HepG2 (cell line): ENCODE results near the gene CTSA. TPM values are rescaled to one million over a fixed set of nuclear protein-coding genes. Genes with fewer than 3 reads are reported as not detected.
A peak's percentile ranks its signal among the peaks of the same experiment; 100 is the strongest.

ENCODE experiments used
- ARHGAP35 ChIP-seq: sonication (generic); formaldehyde crosslinking; IDR thresholded peaks from 2 replicates; pipeline ENCODE4 v1.9.0; 2022; ENCODE audit warnings: mild to moderate bottlenecking, inconsistent platforms, moderate library complexity, missing genetic modification reagents, borderline replicate concordance
- ATF7-NPFF ChIP-seq: sonication (generic); formaldehyde crosslinking; IDR thresholded peaks from 2 replicates; pipeline ENCODE4 v1.8.1; 2023; ENCODE audit warnings: mild to moderate bottlenecking, low read depth, missing genetic modification reagents, moderate library complexity
- FOXK1 ChIP-seq: sonication (generic); formaldehyde crosslinking; IDR thresholded peaks from 2 replicates; pipeline ENCODE4 v1.4.0; 2020; ENCODE audit warnings: low read depth, missing genetic modification reagents, borderline replicate concordance
- KAT8 ChIP-seq: IDR thresholded peaks from 2 replicates; pipeline ENCODE4 v1.6.1; 2016; ENCODE audit warnings: missing genetic modification reagents, missing compliant biosample characterization
- MAFK ChIP-seq, 2 experiments: IDR thresholded peaks in 1 of 2; conservative IDR thresholded peaks in 1 of 2; 2 replicates each; pipeline ENCODE4 v1.6.1; 2011; ENCODE audit warnings: improper control_type of control experiment in 2 of 2, low read length in 2 of 2
- MIER2 ChIP-seq: IDR thresholded peaks from 2 replicates; pipeline ENCODE4 v1.6.1; 2016; ENCODE audit warnings: missing biosample characterization, missing genetic modification reagents
- SOX6 ChIP-seq, 2 experiments: fragments of 450-650 bp in 1 of 2; sonication (generic) in 1 of 2; formaldehyde crosslinking in 1 of 2; IDR thresholded peaks; 2 replicates each; pipeline versions ENCODE4 v1.4.0 to v1.6.1; 2017 to 2020; ENCODE audit warnings: antibody characterized with exemption in 1 of 2, mild to moderate bottlenecking in 1 of 2, missing genetic modification reagents in 1 of 2
- SSRP1 ChIP-seq: IDR thresholded peaks from 2 replicates; pipeline ENCODE4 v1.6.1; 2016; ENCODE audit warnings: control low read depth
- TBX3 ChIP-seq: fragments of 450-650 bp; IDR thresholded peaks from 2 replicates; pipeline ENCODE4 v1.6.1; 2017; ENCODE audit warnings: antibody characterized with exemption, mild to moderate bottlenecking, inconsistent platforms, borderline replicate concordance
- ZBTB38 ChIP-seq: sonication (generic); formaldehyde crosslinking; IDR thresholded peaks from 2 replicates; pipeline ENCODE4 v1.5.1; 2020; ENCODE audit warnings: mild to moderate bottlenecking, missing genetic modification reagents
- ZKSCAN5 ChIP-seq: sonication (generic); formaldehyde crosslinking; IDR thresholded peaks from 2 replicates; pipeline ENCODE4 v1.5.1; 2020; ENCODE audit warnings: mild to moderate bottlenecking, missing genetic modification reagents
- ZNF644 ChIP-seq: IDR thresholded peaks from 2 replicates; pipeline ENCODE4 v1.6.1; 2016; ENCODE audit warnings: low read depth
- ZNF713 ChIP-seq: sonication (generic); formaldehyde crosslinking; IDR thresholded peaks from 2 replicates; pipeline ENCODE4 v1.4.0; 2020; ENCODE audit warnings: mild to moderate bottlenecking, missing genetic modification reagents
- polyA plus RNA-seq, 8 experiments: library from polyadenylated mRNA; depleted of rRNA in 3 of 8; stranded (reverse) in 7 of 8; unstranded in 1 of 8; fragments of >200 nt; fragmentation: Illumina TruSeq in 4 of 8; extraction: Trizol in 4 of 8; gene quantifications; 2 replicates each; pipeline versions ENCODE4 v1.2.1 to v1.2.3, GENCODE V29; 2011 to 2016; ENCODE audit warnings: low read depth in 4 of 8, missing spikeins in 1 of 8, mixed read lengths in 1 of 8; ENCODE audit not compliant: insufficient read depth in 1 of 8
- total RNA-seq, 5 experiments: library from RNA; depleted of rRNA; stranded (reverse); fragments of >200 nt; fragmentation: Illumina TruSeq; extraction: Trizol; gene quantifications; 2 replicates each; pipeline ENCODE4 v1.2.3, GENCODE V29; 2016; ENCODE audit warnings: low read depth in 1 of 5
- TF ChIP-seq, protein P1 (sequence below): IDR thresholded peaks from 2 replicates; pipeline ENCODE4 v1.6.1; 2012; ENCODE audit warnings: inconsistent platforms
- TF ChIP-seq, protein P2 (sequence below): IDR thresholded peaks from 2 replicates; pipeline ENCODE4 v1.4.0; 2020; ENCODE audit warnings: mild to moderate bottlenecking, missing genetic modification reagents
- TF ChIP-seq, protein P3 (sequence below): sonication (generic); formaldehyde crosslinking; IDR thresholded peaks from 2 replicates; pipeline ENCODE4 v1.4.0; 2020; ENCODE audit warnings: missing genetic modification reagents
- TF ChIP-seq, protein P4 (sequence below): sonication (generic); formaldehyde crosslinking; IDR thresholded peaks from 2 replicates; pipeline ENCODE4 v1.4.0; 2020; ENCODE audit warnings: missing genetic modification reagents, borderline replicate concordance
- TF ChIP-seq, protein P5 (sequence below): sonication (generic); formaldehyde crosslinking; IDR thresholded peaks from 2 replicates; pipeline ENCODE4 v1.8.1; 2023; ENCODE audit warnings: mild to moderate bottlenecking, inconsistent platforms, moderate library complexity, missing genetic modification reagents, borderline replicate concordance

Gene CTSA
- total and polyA plus RNA-seq, 2 of the 13 experiments (the other 11 are each of a cell fraction or from before 2014, with no cell fraction given) = 202 to 231 TPM

DNA sequence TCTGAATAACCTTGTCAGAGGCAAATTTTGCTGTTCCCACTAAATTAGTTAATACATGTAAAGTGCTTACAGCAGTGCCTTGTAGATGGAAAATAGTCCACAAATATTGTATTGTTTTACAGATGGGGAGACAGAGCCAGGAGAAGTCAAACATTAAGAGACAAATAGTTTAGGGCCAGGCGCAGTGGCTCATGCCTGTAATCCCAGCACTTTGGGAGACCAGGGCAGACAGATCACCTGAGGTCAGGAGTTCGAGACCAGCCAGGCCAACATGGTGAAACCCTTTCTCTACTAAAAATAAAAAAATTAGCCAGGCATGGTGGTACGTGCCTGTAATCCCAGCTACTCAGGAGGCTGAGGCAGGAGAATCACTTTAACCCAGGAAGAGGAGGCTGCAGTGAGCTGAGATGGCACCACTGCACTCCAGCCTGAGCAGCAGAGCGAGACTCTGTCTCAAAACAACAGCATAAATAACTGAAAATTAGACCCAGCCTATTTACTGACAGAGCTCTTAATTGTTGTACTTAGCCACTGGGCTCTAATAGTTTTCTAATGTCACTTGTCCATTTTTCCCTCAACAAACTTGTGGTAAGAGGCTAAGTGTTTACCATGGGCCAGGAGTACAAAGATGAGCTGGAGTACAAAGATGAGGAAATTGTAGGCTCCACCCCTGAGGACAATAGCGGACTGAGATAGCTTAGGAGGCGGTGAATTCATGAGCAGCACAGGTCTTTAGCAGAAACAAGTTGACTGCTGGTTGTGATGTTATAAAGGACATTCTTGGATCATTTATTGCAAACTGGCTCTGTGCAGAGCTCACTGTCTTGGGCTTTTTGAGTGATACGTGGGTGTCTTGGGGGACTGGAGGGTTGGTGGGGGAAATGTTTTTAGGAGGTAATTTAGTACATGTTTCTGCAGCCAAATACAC, 27.3 kb upstream of the CTSA start (continued):
- TF ChIP-seq ZNF713 (CRISPR knock-in tag) = 0 out of 2 replicates have a peak, but pooled peaks have one; percentile 41
- peak; percentile 48; the same call in 1 of the 2 replicates for TF ChIP-seq TBX3
- TF ChIP-seq KAT8 = peak; percentile 83
- TF ChIP-seq MIER2 = no peak; the same call in 1 of the 2 replicates
- 0 out of 2 replicates have a peak, but pooled peaks have one; percentile 23 for TF ChIP-seq ZBTB38 (CRISPR knock-in tag)
- TF ChIP-seq, protein P1, sequence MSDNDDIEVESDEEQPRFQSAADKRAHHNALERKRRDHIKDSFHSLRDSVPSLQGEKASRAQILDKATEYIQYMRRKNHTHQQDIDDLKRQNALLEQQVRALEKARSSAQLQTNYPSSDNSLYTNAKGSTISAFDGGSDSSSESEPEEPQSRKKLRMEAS = no peak
- peak; percentile 86 for TF ChIP-seq ZNF644 (CRISPR knock-in tag)
- TF ChIP-seq MAFK (conservative IDR thresholded peaks at IDR 0.05 in 1 of 2, IDR thresholded peaks at IDR 0.05 in 1 of 2; ENCODE audit: low read length in 2 of 2) = no peak
- TF ChIP-seq ATF7-NPFF (CRISPR knock-in tag) = no peak
- TF ChIP-seq, protein P2, sequence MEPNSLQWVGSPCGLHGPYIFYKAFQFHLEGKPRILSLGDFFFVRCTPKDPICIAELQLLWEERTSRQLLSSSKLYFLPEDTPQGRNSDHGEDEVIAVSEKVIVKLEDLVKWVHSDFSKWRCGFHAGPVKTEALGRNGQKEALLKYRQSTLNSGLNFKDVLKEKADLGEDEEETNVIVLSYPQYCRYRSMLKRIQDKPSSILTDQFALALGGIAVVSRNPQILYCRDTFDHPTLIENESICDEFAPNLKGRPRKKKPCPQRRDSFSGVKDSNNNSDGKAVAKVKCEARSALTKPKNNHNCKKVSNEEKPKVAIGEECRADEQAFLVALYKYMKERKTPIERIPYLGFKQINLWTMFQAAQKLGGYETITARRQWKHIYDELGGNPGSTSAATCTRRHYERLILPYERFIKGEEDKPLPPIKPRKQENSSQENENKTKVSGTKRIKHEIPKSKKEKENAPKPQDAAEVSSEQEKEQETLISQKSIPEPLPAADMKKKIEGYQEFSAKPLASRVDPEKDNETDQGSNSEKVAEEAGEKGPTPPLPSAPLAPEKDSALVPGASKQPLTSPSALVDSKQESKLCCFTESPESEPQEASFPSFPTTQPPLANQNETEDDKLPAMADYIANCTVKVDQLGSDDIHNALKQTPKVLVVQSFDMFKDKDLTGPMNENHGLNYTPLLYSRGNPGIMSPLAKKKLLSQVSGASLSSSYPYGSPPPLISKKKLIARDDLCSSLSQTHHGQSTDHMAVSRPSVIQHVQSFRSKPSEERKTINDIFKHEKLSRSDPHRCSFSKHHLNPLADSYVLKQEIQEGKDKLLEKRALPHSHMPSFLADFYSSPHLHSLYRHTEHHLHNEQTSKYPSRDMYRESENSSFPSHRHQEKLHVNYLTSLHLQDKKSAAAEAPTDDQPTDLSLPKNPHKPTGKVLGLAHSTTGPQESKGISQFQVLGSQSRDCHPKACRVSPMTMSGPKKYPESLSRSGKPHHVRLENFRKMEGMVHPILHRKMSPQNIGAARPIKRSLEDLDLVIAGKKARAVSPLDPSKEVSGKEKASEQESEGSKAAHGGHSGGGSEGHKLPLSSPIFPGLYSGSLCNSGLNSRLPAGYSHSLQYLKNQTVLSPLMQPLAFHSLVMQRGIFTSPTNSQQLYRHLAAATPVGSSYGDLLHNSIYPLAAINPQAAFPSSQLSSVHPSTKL = peak; percentile 87
- TF ChIP-seq SOX6 (IDR thresholded peaks at IDR 0.05) = no peak
- peak; percentile 97 for TF ChIP-seq SOX6 (CRISPR knock-in tag; IDR thresholded peaks at IDR 0.05)
- TF ChIP-seq, protein P3, sequence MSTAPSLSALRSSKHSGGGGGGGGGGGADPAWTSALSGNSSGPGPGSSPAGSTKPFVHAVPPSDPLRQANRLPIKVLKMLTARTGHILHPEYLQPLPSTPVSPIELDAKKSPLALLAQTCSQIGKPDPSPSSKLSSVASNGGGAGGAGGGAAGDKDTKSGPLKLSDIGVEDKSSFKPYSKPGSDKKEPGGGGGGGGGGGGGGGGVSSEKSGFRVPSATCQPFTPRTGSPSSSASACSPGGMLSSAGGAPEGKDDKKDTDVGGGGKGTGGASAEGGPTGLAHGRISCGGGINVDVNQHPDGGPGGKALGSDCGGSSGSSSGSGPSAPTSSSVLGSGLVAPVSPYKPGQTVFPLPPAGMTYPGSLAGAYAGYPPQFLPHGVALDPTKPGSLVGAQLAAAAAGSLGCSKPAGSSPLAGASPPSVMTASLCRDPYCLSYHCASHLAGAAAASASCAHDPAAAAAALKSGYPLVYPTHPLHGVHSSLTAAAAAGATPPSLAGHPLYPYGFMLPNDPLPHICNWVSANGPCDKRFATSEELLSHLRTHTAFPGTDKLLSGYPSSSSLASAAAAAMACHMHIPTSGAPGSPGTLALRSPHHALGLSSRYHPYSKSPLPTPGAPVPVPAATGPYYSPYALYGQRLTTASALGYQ (CRISPR knock-in tag) = 0 out of 2 replicates have a peak, but pooled peaks have one; percentile 41
- TF ChIP-seq ARHGAP35 (CRISPR knock-in tag) = no peak
- 0 out of 2 replicates have a peak, but pooled peaks have one; percentile 33 for TF ChIP-seq SSRP1
- TF ChIP-seq, protein P4, sequence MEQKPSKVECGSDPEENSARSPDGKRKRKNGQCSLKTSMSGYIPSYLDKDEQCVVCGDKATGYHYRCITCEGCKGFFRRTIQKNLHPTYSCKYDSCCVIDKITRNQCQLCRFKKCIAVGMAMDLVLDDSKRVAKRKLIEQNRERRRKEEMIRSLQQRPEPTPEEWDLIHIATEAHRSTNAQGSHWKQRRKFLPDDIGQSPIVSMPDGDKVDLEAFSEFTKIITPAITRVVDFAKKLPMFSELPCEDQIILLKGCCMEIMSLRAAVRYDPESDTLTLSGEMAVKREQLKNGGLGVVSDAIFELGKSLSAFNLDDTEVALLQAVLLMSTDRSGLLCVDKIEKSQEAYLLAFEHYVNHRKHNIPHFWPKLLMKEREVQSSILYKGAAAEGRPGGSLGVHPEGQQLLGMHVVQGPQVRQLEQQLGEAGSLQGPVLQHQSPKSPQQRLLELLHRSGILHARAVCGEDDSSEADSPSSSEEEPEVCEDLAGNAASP = peak; percentile 43
- TF ChIP-seq ZKSCAN5 (CRISPR knock-in tag) = no peak
- peak; percentile 78; the same call in 1 of the 2 replicates for TF ChIP-seq FOXK1
- TF ChIP-seq, protein P5, sequence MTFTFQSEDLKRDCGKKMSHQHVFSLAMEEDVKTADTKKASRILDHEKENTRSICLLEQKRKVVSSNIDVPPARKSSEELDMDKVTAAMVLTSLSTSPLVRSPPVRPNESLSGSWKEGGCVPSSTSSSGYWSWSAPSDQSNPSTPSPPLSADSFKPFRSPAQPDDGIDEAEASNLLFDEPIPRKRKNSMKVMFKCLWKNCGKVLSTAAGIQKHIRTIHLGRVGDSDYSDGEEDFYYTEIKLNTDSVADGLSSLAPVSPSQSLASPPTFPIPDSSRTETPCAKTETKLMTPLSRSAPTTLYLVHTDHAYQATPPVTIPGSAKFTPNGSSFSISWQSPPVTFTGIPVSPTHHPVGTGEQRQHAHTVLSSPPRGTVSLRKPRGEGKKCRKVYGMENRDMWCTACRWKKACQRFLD = peak; percentile 16; the same call in 1 of the 2 replicates
